ENCODE measurements around the gene POU2F2.

The POU2F2 gene

DNA sequence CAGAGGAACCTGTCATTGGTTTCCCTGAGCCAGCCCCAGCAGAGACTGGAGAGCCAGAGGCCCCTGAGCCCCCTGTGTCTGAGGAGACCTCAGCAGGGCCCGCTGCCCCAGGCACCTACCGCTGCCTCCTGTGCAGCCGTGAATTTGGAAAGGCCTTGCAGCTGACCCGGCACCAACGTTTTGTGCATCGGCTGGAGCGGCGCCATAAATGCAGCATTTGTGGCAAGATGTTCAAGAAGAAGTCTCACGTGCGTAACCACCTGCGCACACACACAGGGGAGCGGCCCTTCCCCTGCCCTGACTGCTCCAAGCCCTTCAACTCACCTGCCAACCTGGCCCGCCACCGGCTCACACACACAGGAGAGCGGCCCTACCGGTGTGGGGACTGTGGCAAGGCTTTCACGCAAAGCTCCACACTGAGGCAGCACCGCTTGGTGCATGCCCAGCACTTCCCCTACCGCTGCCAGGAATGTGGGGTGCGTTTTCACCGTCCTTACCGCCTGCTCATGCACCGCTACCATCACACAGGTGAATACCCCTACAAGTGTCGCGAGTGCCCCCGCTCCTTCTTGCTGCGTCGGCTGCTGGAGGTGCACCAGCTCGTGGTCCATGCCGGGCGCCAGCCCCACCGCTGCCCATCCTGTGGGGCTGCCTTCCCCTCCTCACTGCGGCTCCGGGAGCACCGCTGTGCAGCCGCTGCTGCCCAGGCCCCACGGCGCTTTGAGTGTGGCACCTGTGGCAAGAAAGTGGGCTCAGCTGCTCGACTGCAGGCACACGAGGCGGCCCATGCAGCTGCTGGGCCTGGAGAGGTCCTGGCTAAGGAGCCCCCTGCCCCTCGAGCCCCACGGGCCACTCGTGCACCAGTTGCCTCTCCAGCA lies 52.1 kb downstream of the POU2F2 start:
- no peak for DNase-seq (ENCODE audit: low spot score)

- no peak for DNase-seq (ENCODE audit: low spot score)
These were observed 53.0 kb downstream of the POU2F2 start for GRCh38 chr19:42079276-42079669.

DNA sequence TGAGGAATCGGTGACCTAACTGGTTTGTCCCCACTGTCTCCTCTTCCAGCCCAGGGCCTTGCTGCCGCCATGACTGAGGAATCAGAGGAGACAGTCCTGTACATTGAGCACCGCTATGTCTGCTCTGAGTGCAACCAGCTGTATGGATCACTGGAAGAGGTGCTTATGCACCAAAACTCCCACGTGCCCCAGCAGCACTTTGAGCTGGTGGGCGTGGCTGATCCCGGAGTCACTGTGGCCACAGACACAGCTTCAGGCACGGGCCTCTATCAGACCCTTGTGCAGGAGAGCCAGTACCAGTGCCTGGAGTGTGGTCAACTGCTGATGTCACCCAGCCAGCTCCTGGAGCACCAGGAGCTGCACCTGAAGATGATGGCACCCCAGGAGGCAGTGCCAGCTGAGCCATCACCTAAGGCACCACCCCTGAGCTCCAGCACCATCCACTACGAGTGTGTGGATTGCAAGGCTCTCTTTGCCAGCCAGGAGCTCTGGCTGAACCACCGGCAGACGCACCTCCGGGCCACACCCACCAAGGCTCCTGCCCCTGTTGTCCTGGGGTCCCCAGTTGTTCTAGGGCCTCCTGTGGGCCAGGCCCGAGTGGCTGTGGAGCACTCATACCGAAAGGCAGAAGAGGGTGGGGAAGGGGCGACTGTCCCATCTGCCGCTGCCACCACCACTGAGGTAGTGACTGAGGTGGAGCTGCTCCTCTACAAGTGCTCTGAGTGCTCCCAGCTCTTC lies 53.5 kb downstream of the POU2F2 start:
- DNase-seq (ENCODE audit: low spot score), result no peak

DNA sequence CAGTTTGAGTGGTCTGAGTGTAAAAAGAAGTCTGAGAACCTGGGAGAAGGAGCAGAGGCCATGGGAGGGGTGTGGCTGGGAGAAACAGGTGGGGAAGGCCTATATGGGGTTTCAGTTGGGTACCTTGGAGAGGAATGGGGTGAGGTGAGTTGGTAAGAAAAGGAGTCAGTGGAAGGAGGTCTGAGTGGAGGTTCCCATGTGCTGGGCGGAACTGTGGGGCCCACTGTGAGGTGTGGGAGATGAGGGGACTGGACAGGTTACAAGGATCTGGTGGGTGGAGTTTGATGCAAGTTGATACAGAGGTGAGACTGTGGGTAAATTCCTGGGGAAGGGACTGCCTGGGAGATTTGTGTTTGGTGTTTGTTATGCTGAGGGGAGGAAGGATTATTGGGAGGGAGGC lies 54.2 kb downstream of the POU2F2 start:
- no peak for DNase-seq (ENCODE audit: low spot score)

GRCh38 chr19:42076380-42076944 lies 55.8 kb downstream of the POU2F2 start:
- DNase-seq (ENCODE audit: low spot score), result no peak

DNA sequence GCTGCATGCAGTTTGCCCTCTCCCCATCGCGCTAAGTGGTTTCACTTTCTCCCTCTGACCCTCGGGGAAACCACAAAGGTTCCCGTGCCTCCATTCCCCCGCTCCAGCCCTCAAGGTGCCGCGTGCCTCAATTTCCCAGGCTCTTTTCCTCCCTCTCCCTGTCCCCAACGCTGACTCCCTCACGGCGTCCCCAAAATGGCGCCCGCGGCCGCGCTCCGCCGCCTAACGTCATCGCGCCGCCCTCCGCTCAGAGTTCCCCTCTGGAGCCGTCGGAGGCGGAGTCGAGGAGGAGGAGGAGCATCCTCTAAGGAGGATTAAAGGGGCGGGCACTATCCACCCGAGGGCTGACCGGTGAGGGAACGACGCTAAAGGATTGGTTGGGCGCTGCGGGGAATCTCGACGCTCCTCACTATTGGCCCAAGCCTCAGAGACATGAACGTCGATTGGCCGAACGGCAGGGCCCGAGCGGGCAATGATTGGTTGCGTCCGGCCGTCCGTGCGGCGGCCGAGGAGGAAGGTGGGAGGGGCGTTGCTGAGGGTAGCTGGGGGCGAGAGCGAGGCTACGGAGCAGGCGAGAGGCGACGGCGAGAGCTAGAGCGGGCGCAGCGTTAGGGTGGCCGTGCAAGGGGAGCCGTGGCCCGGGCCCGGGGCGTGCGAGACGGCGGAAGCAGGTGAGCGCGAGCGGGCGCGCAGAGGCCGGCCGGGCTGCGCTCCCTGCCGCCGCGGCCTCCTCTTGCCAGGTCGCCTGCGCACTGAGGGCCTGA lies 56.4 kb downstream of the POU2F2 start, which contains the start of gene ZNF574:
Gene ZNF574, plus strand, starts transcription at position 551 of the 764 bp plus-strand sequence. CDS start 2,441 bp downstream, outside the sequence.
- peak; percentile 97 for DNase-seq (ENCODE audit: low spot score)

- peak; percentile 15 for DNase-seq (ENCODE audit: low spot score)
These were observed 57.0 kb downstream of the POU2F2 start for GRCh38 chr19:42075364-42075615.

GRCh38 chr19:42074513-42075363 lies 57.5 kb downstream of the POU2F2 start:
- DNase-seq (ENCODE audit: low spot score), result no peak

- DNase-seq (ENCODE audit: low spot score), result no peak
These were observed 61.0 kb downstream of the POU2F2 start for GRCh38 chr19:42071247-42071646.

- DNase-seq (ENCODE audit: low spot score), result no peak
These were observed 62.5 kb downstream of the POU2F2 start, which contains the start of gene GRIK5 for GRCh38 chr19:42069619-42070351. Gene GRIK5 (minus strand): TSS chr19:42070206. CDS start chr19:42065770, 4,436 bp downstream.

DNA sequence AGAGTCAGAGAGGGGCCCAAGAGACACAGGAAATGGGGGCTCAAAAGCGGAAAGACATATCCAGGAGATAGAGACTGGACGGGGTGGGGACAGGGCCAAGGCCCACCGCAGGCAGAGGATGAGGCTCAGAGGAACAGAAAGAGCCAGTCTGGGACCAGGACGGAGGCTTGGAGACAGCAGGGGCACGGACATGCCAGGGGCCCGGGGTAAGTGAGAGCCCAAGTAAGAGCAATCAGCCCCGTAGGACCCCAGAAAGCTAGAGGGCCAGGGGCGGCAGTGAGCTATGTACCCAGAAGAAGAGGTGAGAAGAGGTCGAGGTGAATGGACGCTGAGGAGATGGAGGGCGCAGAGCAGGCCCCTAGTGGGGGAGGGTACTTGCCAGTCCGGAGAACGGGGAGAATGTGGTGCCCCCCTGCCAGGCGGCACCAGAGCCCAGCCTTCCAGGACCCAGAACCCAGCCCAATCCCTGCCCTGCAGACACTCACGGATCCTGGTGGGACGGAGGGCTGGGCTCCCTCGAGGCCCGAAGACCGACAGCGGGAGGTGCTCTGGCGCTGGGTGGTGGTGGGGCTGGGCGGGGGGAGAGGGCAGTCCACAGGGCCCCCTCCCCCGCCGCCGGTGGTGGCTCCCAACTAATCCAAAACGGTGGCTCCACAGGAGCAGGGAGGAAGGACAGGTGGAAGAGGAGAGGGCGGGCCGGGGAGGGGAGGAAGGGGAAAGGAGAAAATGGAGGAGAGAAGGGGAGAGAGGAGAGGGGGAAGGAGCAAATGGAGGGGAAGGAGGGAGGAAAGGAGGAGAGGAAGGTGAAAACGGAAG lies 63.3 kb downstream of the POU2F2 start:
- DNase-seq (ENCODE audit: low spot score), result no peak

DNA sequence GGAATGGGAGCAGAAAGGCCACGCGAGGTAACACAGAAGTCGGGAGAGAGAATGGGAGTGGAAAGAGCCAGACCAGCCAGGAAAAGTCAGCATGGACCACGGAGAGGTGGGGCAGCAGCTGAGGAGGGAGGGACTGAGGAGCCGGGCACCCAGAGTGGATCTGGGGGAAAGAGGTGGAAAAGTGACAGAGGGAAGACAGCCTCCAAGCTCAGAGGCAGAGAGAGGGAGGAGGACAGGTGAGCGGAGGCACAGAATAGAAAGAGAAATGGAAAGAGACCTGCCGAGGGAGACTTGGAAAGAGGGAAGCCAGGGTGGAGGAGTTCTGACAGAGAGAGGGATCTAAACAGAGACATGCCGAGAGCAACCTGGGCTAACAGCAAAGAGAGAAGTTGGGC lies 63.9 kb downstream of the POU2F2 start:
- no peak for DNase-seq (ENCODE audit: low spot score)

- no peak for DNase-seq (ENCODE audit: low spot score)
These were observed 64.8 kb downstream of the POU2F2 start for GRCh38 chr19:42067315-42067888.

- DNase-seq (ENCODE audit: low spot score), result peak; percentile 51
These were observed 66.0 kb downstream of the POU2F2 start for GRCh38 chr19:42066075-42066754.

- DNase-seq (ENCODE audit: low spot score), result no peak
These were observed 66.7 kb downstream of the POU2F2 start for GRCh38 chr19:42065511-42065910.

DNA sequence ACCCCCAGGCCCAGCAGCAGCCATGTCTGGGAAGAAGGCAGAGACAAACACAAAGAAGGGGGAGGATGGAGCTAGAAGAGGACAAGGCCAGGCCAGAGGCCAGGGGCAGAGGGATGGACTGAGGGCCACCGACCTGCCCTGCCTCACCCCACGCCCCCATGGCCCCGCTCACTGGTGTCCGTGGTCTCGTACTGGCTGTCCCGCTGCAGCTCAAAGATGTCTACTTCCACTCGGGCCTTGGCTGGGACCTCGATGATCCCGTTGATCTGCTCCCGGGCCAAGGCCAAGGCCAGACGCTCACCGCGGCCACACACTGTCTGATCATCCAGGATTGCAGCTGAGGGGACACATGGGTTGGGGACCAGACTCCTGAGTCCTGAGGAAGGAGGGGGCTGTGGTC lies 67.2 kb downstream of the POU2F2 start:
- no peak for DNase-seq (ENCODE audit: low spot score)

- no peak for DNase-seq (ENCODE audit: low spot score)
These were observed 67.8 kb downstream of the POU2F2 start for GRCh38 chr19:42064432-42064831.

- DNase-seq (ENCODE audit: low spot score), result no peak
These were observed 69.9 kb downstream of the POU2F2 start for GRCh38 chr19:42062381-42062780.

- no peak for DNase-seq (ENCODE audit: low spot score)
These were observed 72.1 kb downstream of the POU2F2 start for GRCh38 chr19:42060117-42060516.

Measured in COLO829 (cell line).